B cell (primary cell): ENCODE data around the gene TBC1D12. TPM values are rescaled to one million over a fixed set of nuclear protein-coding genes. Genes with fewer than 3 reads are reported as not detected.

Experiments used
- ATAC-seq: fragments of 200-7000 bp; cut with Tn5 transposase; one replicate; pipeline ENCODE4 v1.10.0; 2021; ENCODE audit warnings: low read depth, mild to moderate bottlenecking, moderate number of reproducible peaks, moderate library complexity
- CTCF ChIA-PET: fragments of 350-600 bp; sonication (Branson Sonifier 250); formaldehyde crosslinking; loops from one replicate; lab custom pipeline; 2021; ENCODE audit warnings: antibody characterized with exemption, inconsistent platforms; lab: Charles Lee
- POLR2A ChIA-PET: fragments of 350-600 bp; sonication (Branson Sonifier 250); formaldehyde crosslinking; loops from one replicate; lab custom pipeline; 2021; ENCODE audit warnings: antibody characterized with exemption; lab: Charles Lee
- DNase-seq: peaks from one replicate; pipeline ENCODE4 v3.0.0; 2013
- H2AFZ ChIP-seq: 2 replicates; pipeline ENCODE4 v1.6.1; 2012; ENCODE audit warnings: mild to moderate bottlenecking, low read depth, low read length; ENCODE audit not compliant: insufficient read depth, poor library complexity, severe bottlenecking
- H3K27ac ChIP-seq, 2 donors: 1 replicate in 1 of 2; 2 replicates in 1 of 2; pipeline ENCODE4 v1.5.1; 2012 to 2013; ENCODE audit warnings: low read length in 2 of 2, mild to moderate bottlenecking in 2 of 2, moderate library complexity in 1 of 2
- H3K27me3 ChIP-seq, 4 experiments: fragments of 200-600 bp in 1 of 4; sonication (generic) in 1 of 4; replicated peaks in 1 of 4; 1 replicate in 2 of 4; 2 replicates in 2 of 4; pipeline versions ENCODE4 v1.6.1 to v1.7.0; 2013 to 2016; ENCODE audit warnings: low read length in 3 of 4, mild to moderate bottlenecking in 2 of 4, mixed read lengths in 1 of 4, moderate library complexity in 1 of 4; ENCODE audit not compliant: insufficient read depth in 4 of 4, control insufficient read depth in 3 of 4; ENCODE audit errors: control extremely low read depth in 1 of 4
- H3K36me3 ChIP-seq, 2 experiments: replicated peaks in 1 of 2; 1 replicate in 1 of 2; 2 replicates in 1 of 2; pipeline versions ENCODE4 v1.6.1 to v1.7.1; 2013; ENCODE audit warnings: low read length in 1 of 2; ENCODE audit not compliant: insufficient read depth in 2 of 2, control insufficient read depth in 1 of 2; ENCODE audit errors: control extremely low read depth in 1 of 2, extremely low read depth in 1 of 2
- H3K4me1 ChIP-seq, 2 donors: fragments of 200-600 bp in 1 of 2; sonication (generic) in 1 of 2; 1 replicate in 1 of 2; 2 replicates in 1 of 2; pipeline versions ENCODE4 v1.5.1 to v1.6.1; 2013 to 2017; ENCODE audit warnings: low read length in 2 of 2; ENCODE audit not compliant: control insufficient read depth in 2 of 2, insufficient read depth in 2 of 2
- H3K4me2 ChIP-seq: replicated peaks from 2 replicates; pipeline ENCODE3; 2012; ENCODE audit warnings: mild to moderate bottlenecking, low read depth, low read length; ENCODE audit not compliant: poor library complexity, severe bottlenecking
- H3K4me3 ChIP-seq, 5 experiments: fragments of 200-600 bp in 1 of 5; sonication (generic) in 1 of 5; 1 replicate in 3 of 5; 2 replicates in 2 of 5; pipeline versions ENCODE4 v1.5.1 to v1.7.0; 2011 to 2016; ENCODE audit warnings: low read length in 4 of 5, mild to moderate bottlenecking in 4 of 5, low read depth in 2 of 5, control low read depth in 1 of 5, moderate library complexity in 1 of 5; ENCODE audit not compliant: insufficient read depth in 1 of 5; ENCODE audit errors: control extremely low read depth in 1 of 5, extremely low read depth in 1 of 5
- H3K79me2 ChIP-seq: fragments of 200-600 bp; sonication (generic); one replicate; pipeline ENCODE4 v1.6.0; 2016; ENCODE audit warnings: low read length; ENCODE audit not compliant: control insufficient read depth, insufficient read depth
- H3K9ac ChIP-seq: fragments of 200-600 bp; sonication (generic); 2 replicates; pipeline ENCODE4 v1.6.1; 2017; ENCODE audit warnings: mild to moderate bottlenecking, low read length, moderate library complexity
- H3K9me3 ChIP-seq, 3 donors: one replicate each; pipeline versions ENCODE4 v1.6.1 to v1.7.1; 2013; ENCODE audit warnings: low read length in 2 of 3; ENCODE audit not compliant: control insufficient read depth in 2 of 3, insufficient read depth in 1 of 3; ENCODE audit errors: control extremely low read depth in 1 of 3
- H4K20me1 ChIP-seq: 2 replicates; pipeline ENCODE4 v1.6.0; 2012; ENCODE audit warnings: mild to moderate bottlenecking, low read length; ENCODE audit not compliant: insufficient read depth, control insufficient read depth, poor library complexity, severe bottlenecking
- H3K27ac Mint-ChIP-seq: one replicate; pipeline ENCODE4 v1.8.0; 2021; ENCODE audit warnings: mixed read lengths
- H3K27me3 Mint-ChIP-seq: one replicate; pipeline ENCODE4 v1.8.0; 2021; ENCODE audit warnings: mixed read lengths
- H3K4me1 Mint-ChIP-seq: one replicate; pipeline ENCODE4 v1.8.0; 2021; ENCODE audit warnings: mixed read lengths
- H3K4me3 Mint-ChIP-seq: one replicate; pipeline ENCODE4 v1.8.0; 2021; ENCODE audit warnings: mixed read lengths
- H3K9me3 Mint-ChIP-seq: one replicate; pipeline ENCODE4 v1.8.0; 2022; ENCODE audit warnings: mixed read lengths; ENCODE audit not compliant: insufficient read depth
- EZH2 ChIP-seq: IDR thresholded peaks from 2 replicates; pipeline ENCODE4 v1.6.1; 2012; ENCODE audit warnings: borderline replicate concordance, low read depth, mild to moderate bottlenecking, moderate library complexity, low read length; ENCODE audit not compliant: insufficient read depth, poor library complexity, severe bottlenecking
- WGBS: methylation state at CpG from one replicate; pipeline ENCODE4 v1.1.5; 2013; ENCODE audit warnings: missing lambda C conversion rate; ENCODE audit not compliant: insufficient coverage; 5-methylcytosine and 5-hydroxymethylcytosine counted together
- intact Hi-C: fragments of 100-400 bp; cut with micrococcal nuclease; formaldehyde crosslinking; loops from one replicate; pipeline ENCODE4 v1.10.0; 2022
- polyA plus RNA-seq: library from polyadenylated mRNA; depleted of rRNA; stranded (reverse); fragments of >200 nt; gene quantifications from 2 replicates; pipeline ENCODE4 v1.2.3, GENCODE V29; 2012
- total RNA-seq, 2 donors: library from RNA; stranded (reverse); fragments of 120-200 nt in 1 of 2; gene quantifications; 1 replicate in 1 of 2; 2 replicates in 1 of 2; pipeline versions ENCODE4 v1.2.3 to v1.2.4, GENCODE V29; 2013 to 2022
- TF ChIP-seq, protein P1 (sequence below): fragments of 200-600 bp; IDR thresholded peaks from one replicate; pipeline ENCODE4 v1.8.0; 2022; ENCODE audit warnings: antibody characterized with exemption, mild to moderate bottlenecking

TBC1D12 gene
- total and polyA plus RNA-seq, 2 donors (not counting 1 experiment from before 2014, with no cell fraction given): 3.1 to 9.3 TPM

- Mint-ChIP-seq H3K4me1 (no peaks in the 10 kb centered on the region), H3K27me3 (no peaks in the 10 kb centered on the region), H3K9me3 (no peaks in the 10 kb centered on the region), H3K27ac (no peak overlapping the region), H3K4me3 (no peak overlapping the region)
- Histone ChIP-seq H3K27ac (no peak overlapping the region), H2AFZ (no peak overlapping the region), H3K4me3 (no peak overlapping the region), H3K36me3 (no peaks in the 10 kb centered on the region), H3K4me1 (no peaks in the 10 kb centered on the region), H4K20me1 (no peaks in the 10 kb centered on the region), H3K27me3 (no peaks in the 10 kb centered on the region), H3K9me3 (no peaks in the 10 kb centered on the region), H3K79me2 (no peaks in the 10 kb centered on the region), H3K4me2 (no peak overlapping the region), H3K9ac (no peak overlapping the region)
- no peak for ATAC-seq
- TF ChIP-seq, protein P1, sequence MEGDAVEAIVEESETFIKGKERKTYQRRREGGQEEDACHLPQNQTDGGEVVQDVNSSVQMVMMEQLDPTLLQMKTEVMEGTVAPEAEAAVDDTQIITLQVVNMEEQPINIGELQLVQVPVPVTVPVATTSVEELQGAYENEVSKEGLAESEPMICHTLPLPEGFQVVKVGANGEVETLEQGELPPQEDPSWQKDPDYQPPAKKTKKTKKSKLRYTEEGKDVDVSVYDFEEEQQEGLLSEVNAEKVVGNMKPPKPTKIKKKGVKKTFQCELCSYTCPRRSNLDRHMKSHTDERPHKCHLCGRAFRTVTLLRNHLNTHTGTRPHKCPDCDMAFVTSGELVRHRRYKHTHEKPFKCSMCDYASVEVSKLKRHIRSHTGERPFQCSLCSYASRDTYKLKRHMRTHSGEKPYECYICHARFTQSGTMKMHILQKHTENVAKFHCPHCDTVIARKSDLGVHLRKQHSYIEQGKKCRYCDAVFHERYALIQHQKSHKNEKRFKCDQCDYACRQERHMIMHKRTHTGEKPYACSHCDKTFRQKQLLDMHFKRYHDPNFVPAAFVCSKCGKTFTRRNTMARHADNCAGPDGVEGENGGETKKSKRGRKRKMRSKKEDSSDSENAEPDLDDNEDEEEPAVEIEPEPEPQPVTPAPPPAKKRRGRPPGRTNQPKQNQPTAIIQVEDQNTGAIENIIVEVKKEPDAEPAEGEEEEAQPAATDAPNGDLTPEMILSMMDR: no peak
- TF ChIP-seq EZH2: no peak
- intact Hi-C loops: no loop called here
- no peak for DNase-seq
- 100% methylated on average over 2 of the region's 5 CpGs for WGBS
- CTCF ChIA-PET: interaction anchor here (0.7 kb wide), 1 partner anchor 44 kb away, joined by 3 read pairs; no protein-coding TSS in a partner anchor
- POLR2A ChIA-PET: no interaction called here
Measured at GRCh38 chr10:94521276-94522250, 119.2 kb downstream of the TBC1D12 start.

- H3K27me3 ChIP-seq: no peaks in the 10 kb centered on the region
- no peaks in the 10 kb centered on the region for H3K4me1 ChIP-seq
- ATAC-seq (no peak), DNase-seq (no peak)
- ChIA-PET CTCF (no interaction called here), POLR2A (no interaction called here)
- H2AFZ ChIP-seq: no peak overlapping the region
- no peak overlapping the region for H3K27ac Mint-ChIP-seq
- no peaks in the 10 kb centered on the region for H3K9me3 ChIP-seq
- H3K4me1 Mint-ChIP-seq: no peaks in the 10 kb centered on the region
- no peak overlapping the region for H3K4me2 ChIP-seq
- no peak overlapping the region for H3K4me3 Mint-ChIP-seq
- TF ChIP-seq, protein P1: no peak
- no peak for TF ChIP-seq EZH2
- no peak overlapping the region for H3K4me3 ChIP-seq
- no peak overlapping the region for H3K27ac ChIP-seq
- H3K79me2 ChIP-seq: no peaks in the 10 kb centered on the region
- intact Hi-C loops: no loop called here
- no peaks in the 10 kb centered on the region for H4K20me1 ChIP-seq
- H3K36me3 ChIP-seq: no peaks in the 10 kb centered on the region
- WGBS: 97% methylated on average over 5 of the region's 7 CpGs
- no peak overlapping the region for H3K9ac ChIP-seq
- H3K9me3 Mint-ChIP-seq: no peaks in the 10 kb centered on the region
- H3K27me3 Mint-ChIP-seq: no peaks in the 10 kb centered on the region
Measured at GRCh38 chr10:94524146-94524545, 121.8 kb downstream of the TBC1D12 start.
